ENCODE measurements around the gene DRAXIN.

- TF ChIP-seq POLR2A (IDR thresholded peaks at IDR 0.05; ENCODE audit: low read length) (no peak), GATA1 (IDR thresholded peaks at IDR 0.05; ENCODE audit: low read depth, low read length) (no peak)
Measured at GRCh38 chr1:11671205-11671543, 20.3 kb upstream of the DRAXIN start.

Measured in erythroblast (primary cell).